Stimulated activated effector memory CD8-positive, alpha-beta T cell treated with anti-CD3 and anti-CD28 coated beads, Interleukin-12 subunit alpha, Interleukin-12 subunit beta, amount 100 ng/mL, for 72 hours (primary cell): ENCODE results near the gene ANXA3.
"Not testable (repeated sequence)": the region's sequence is repeated elsewhere in the genome, so short reads cannot be mapped to it uniquely, and the experiment has no call there.

Experiments used
- ATAC-seq: fragments of 150-1000 bp; cut with Tn5 transposase; 2 replicates; pipeline ENCODE4 v1.10.0; 2021
- DNase-seq, 2 donors: peaks; one replicate each; pipeline ENCODE4 v3.0.0; 2021 to 2022; ENCODE audit warnings: low spot score in 2 of 2
- H3K27ac Mint-ChIP-seq: one replicate; pipeline ENCODE4 v1.8.0; 2022; ENCODE audit warnings: mild to moderate bottlenecking, mixed read lengths
- H3K36me3 Mint-ChIP-seq: one replicate; pipeline ENCODE4 v1.8.0; 2022; ENCODE audit warnings: mild to moderate bottlenecking, mixed read lengths
- H3K4me1 Mint-ChIP-seq: one replicate; pipeline ENCODE4 v1.8.0; 2022; ENCODE audit warnings: mixed read lengths
- H3K4me3 Mint-ChIP-seq: one replicate; pipeline ENCODE4 v1.8.0; 2022; ENCODE audit warnings: mild to moderate bottlenecking, mixed read lengths
- H3K9me3 Mint-ChIP-seq: one replicate; pipeline ENCODE4 v1.8.0; 2022; ENCODE audit warnings: mixed read lengths

The ANXA3 gene, protein sequence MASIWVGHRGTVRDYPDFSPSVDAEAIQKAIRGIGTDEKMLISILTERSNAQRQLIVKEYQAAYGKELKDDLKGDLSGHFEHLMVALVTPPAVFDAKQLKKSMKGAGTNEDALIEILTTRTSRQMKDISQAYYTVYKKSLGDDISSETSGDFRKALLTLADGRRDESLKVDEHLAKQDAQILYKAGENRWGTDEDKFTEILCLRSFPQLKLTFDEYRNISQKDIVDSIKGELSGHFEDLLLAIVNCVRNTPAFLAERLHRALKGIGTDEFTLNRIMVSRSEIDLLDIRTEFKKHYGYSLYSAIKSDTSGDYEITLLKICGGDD

DNA sequence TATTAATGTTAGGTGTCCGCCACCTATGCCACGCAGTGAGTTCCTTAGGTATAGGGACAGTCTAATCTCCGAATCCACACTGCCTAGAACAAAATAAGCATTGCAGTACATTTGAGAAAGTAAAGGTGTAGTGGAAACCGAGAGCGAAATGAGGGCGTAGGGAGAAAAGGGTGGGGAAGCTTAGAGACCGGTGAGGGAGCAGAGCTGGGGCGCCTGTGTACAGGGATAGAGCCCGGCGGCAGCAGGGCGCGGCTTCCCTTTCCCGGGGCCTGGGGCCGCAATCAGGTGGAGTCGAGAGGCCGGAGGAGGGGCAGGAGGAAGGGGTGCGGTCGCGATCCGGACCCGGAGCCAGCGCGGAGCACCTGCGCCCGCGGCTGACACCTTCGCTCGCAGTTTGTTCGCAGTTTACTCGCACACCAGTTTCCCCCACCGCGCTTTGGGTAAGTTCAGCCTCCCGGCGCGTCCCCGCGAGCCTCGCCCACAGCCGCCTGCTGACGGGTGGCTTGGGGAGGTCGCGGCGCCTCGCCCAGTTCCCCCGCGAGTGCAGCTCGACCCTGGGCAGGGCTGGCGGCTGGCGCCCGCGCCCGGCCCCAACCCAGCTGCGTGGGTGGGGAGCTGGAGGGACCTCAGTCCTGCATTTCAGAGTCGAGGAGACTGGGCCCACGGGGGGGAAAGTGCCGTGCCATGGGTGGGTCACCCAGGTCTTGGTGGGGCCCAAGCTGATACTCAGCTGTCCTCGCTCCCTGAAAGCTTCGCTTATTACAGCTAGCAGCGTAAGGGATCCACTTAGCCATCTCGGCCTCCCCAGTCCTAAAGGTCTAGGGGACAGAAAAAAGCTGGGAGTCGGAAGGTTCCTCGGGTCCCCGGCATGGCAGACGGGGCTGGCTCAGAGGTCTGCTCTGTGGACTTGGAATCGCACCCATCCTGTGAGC is at the start of gene ANXA3:
Gene ANXA3, plus strand, starts transcription at position 351 of the 932 bp plus-strand sequence. CDS start 2,704 bp downstream, outside the sequence.
- Mint-ChIP-seq H3K4me1 (peaks cover 6% of the 10 kb centered on the region), H3K4me3 (peak within 1 kb of the TSS; percentile 48), H3K27ac (no peak within 1 kb of the TSS), H3K9me3 (no peaks in the 10 kb centered on the region), H3K36me3 (no peaks in the 10 kb centered on the region)
- ATAC-seq (peak; percentile 24), DNase-seq (no peak)

DNA sequence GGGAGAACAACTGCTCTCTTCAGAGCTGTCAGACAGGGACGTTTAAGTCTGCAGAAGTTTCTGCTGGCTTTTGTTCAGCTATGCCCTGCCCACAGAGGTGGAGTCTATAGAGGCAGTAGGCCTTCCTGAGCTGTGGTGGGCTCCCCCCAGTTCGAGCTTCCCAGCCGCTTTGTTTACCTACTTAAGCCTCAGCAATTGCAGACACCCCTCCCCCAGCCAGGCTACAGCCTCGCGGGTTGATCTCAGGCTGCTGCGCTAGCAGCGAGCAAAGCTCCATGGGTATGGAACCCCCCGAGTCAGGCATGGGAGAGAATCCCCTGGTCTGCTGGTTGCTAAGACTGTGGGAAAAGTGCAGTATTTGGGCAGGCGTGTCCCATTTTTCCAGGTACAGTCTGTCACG is 45.3 kb upstream of the ANXA3 start:
- DNase-seq, H3K4me1 Mint-ChIP-seq, H3K27ac Mint-ChIP-seq, H3K4me3 Mint-ChIP-seq, H3K36me3 Mint-ChIP-seq, H3K9me3 Mint-ChIP-seq, ATAC-seq: not testable (repeated sequence)

DNA sequence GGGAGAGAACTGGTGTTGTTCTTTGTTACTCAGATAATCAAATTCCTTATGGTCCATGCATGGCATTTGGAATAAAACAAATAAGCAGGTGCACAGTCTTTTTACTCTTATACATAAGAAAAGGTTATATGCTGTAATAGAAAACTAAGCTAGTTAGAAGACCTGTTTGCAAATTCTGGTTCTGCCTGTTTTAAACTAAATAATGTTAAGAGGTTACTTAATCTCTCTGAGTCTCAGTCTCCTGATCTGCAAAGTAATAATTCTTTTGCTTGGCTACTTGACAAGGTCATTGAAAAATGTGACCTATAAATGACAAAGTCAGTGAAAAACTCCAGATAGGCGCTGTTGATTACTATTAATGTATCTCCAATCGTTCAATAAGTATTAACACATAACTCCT is 42.5 kb upstream of the ANXA3 start:
- no peaks in the 10 kb centered on the region for H3K4me1 Mint-ChIP-seq
- H3K9me3 Mint-ChIP-seq: no peaks in the 10 kb centered on the region

DNA sequence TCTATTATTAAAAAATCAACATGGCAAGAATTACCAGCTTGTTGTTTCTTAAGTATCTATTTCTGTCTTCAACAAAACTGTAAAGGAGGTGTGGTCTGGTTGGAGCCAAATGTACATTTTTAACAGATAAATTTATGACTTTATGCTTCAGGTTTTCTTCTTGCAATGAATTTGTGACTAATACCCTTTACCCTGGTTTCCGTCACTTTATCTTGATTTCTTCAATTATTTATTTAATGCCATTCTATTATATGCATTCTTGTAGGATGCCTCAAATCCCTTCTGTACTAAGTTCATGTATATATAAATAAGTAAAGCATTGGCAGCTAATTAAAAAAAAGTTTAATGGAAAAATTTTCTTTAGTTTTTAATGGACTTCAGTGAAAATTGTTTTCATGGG is 41.5 kb upstream of the ANXA3 start:
- Mint-ChIP-seq H3K4me1 (no peaks in the 10 kb centered on the region), H3K4me3 (no peak overlapping the region), H3K9me3 (no peaks in the 10 kb centered on the region), H3K27ac (no peak overlapping the region), H3K36me3 (no peaks in the 10 kb centered on the region)
- DNase-seq: no peak
- ATAC-seq: no peak

More for the DNA sequence above, 42.5 kb upstream of the ANXA3 start:
- no peaks in the 10 kb centered on the region for H3K36me3 Mint-ChIP-seq
- no peak overlapping the region for H3K27ac Mint-ChIP-seq
- DNase-seq (no peak), ATAC-seq (no peak)
- no peak overlapping the region for H3K4me3 Mint-ChIP-seq

DNA sequence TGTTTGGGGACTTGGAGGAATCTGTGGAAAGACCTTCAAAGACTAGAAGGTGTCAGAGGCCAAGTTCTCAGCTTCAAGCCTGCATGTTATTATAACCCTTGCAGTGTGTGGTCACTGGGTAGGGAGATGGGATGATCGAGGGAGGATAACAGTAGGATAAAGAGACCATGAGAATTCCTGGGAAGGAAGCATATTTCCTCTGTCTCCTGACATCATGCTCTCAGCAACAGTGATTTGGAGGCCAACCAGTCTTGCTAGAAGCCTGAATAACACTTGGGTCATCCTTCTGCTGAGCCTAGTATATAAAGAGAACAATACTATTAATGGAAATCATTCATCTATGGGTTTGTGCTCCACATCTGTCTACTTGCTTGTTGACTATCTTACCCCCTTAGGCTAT is 40.9 kb upstream of the ANXA3 start:
- Mint-ChIP-seq H3K36me3 (no peaks in the 10 kb centered on the region), H3K4me1 (no peaks in the 10 kb centered on the region), H3K27ac (no peak overlapping the region), H3K4me3 (no peak overlapping the region), H3K9me3 (no peaks in the 10 kb centered on the region)
- ATAC-seq: no peak
- DNase-seq: no peak

DNA sequence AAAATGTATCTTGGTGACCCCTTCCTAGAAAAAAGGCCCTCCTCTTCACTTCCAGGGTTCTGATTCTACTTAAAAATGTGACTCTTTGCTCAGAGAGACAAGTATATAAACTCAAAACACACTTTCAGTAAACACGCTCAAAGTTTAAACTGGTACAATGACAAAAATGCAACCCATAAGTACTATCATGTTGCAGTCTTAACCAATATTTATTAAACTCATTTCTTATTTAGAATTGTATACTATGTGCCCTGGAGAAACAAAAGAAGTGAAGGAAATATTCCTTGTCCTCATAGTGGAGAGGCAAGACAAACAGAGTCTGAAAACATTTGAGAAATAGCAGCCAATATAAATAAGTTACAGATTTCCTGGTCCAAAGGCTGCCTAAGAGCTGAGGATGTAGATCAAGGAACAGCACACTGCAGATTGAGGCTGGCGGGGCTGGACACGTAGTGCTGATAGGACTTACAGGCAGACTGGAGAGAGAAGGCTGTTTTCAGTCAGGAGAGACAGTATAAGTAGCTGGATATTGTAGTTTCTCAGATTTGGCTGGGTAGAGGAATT is 39.1 kb upstream of the ANXA3 start:
- Mint-ChIP-seq H3K4me3 (no peak overlapping the region), H3K9me3 (no peaks in the 10 kb centered on the region), H3K27ac (no peak overlapping the region), H3K4me1 (no peaks in the 10 kb centered on the region), H3K36me3 (no peaks in the 10 kb centered on the region)
- ATAC-seq (no peak), DNase-seq (no peak)

DNA sequence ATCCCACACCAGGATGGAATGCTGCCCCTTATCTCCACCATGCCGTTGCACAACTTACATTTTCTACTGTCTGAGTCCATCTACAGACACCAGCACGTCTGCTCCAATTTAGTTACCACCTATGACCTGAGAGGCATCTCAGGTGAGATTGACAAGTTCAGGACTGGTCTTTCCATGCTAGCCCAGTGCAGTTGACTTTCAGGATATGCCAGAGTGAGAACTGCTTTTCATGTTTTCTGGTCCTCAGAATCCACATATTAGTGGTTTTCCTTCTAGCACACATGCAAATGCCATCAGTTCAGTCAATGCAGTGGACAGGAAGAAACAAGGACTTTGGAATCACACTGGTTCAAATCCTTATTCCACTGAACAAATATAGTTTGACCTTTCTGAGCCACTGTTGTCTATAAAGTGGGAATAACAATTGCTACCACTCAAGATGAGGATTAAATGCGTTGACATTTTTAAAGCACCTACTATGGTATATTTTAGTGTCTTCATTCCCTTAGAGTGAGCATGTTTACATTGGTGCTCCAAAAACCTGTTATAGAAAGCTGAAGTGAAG is 38.1 kb upstream of the ANXA3 start:
- no peaks in the 10 kb centered on the region for H3K9me3 Mint-ChIP-seq
- no peak overlapping the region for H3K4me3 Mint-ChIP-seq
- no peaks in the 10 kb centered on the region for H3K4me1 Mint-ChIP-seq
- ATAC-seq: no peak
- no peak for DNase-seq
- no peaks in the 10 kb centered on the region for H3K36me3 Mint-ChIP-seq
- H3K27ac Mint-ChIP-seq: no peak overlapping the region

DNA sequence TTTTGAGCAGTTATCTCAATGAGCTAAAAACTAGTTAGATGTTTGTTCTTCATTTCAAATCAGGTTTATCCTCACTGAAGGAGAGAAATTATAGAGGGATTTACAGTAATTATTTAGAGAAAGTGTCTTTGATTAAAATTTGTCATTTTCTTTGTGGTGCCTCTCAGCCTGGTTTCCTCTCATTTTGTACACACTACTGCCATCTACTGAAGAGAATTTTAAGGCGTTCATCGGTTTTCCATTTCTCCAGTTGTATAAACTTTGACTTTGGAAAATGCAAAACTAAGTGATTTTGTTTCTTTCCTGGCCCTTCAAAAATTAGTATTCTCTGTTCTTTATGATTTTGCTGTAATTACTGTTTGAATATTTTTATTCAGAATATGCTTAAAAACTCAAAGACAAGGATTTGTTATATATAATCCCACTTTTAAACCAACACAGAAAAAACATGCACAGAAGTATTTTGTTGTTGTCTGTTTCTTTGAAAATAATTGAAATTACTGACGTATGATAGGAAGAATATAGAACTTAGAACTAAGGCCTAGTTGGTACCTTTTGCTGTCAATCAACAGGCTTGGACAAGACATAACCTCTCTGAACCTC is 34.4 kb upstream of the ANXA3 start:
- Mint-ChIP-seq H3K9me3 (no peaks in the 10 kb centered on the region), H3K36me3 (no peaks in the 10 kb centered on the region), H3K4me3 (no peak overlapping the region), H3K4me1 (no peaks in the 10 kb centered on the region), H3K27ac (no peak overlapping the region)
- DNase-seq: no peak
- no peak for ATAC-seq

DNA sequence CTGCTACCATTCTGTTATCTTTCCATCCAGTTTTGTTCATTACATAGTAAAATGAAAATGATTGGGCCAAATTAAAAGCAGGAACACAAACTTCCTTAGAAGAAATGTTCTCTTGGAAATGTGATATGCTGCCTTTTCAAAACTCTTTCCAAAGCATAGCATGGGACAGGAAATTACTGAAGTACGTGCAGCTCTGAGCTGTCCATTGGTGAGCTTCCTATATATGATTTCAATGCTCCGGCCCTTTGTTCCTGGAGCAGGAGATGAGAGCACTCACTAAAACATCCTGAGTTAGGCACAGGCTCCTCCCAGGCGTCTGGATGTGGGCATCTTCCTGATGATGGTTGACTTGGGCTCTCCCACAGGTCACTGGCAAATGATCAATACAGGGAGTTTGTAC is 33.0 kb upstream of the ANXA3 start:
- Mint-ChIP-seq H3K27ac (no peak overlapping the region), H3K36me3 (no peaks in the 10 kb centered on the region), H3K4me3 (no peak overlapping the region), H3K9me3 (no peaks in the 10 kb centered on the region), H3K4me1 (no peaks in the 10 kb centered on the region)
- DNase-seq (no peak), ATAC-seq (no peak)

DNA sequence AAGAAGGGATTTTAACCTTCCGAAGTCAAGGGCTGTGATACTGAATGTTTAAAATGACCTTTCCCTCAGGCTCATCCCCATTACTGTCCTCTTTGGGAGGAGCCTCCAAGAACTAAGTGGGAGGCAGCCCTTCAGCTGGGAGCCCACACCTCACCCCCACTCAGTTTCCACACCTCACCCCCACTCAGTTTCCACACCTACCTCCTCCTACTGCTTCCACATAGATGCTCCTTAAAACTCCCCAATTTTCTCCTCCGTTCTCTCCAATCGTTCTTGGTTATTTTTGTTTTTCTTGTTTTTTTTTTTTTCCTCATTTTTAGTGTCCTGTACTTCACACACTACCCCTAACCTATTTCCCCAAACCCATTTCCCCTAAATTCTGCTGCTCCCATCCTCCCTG is 31.6 kb upstream of the ANXA3 start:
- Mint-ChIP-seq H3K27ac (no peak overlapping the region), H3K4me3 (no peak overlapping the region), H3K4me1 (no peaks in the 10 kb centered on the region), H3K36me3 (no peaks in the 10 kb centered on the region), H3K9me3 (no peaks in the 10 kb centered on the region)
- no peak for DNase-seq
- no peak for ATAC-seq

DNA sequence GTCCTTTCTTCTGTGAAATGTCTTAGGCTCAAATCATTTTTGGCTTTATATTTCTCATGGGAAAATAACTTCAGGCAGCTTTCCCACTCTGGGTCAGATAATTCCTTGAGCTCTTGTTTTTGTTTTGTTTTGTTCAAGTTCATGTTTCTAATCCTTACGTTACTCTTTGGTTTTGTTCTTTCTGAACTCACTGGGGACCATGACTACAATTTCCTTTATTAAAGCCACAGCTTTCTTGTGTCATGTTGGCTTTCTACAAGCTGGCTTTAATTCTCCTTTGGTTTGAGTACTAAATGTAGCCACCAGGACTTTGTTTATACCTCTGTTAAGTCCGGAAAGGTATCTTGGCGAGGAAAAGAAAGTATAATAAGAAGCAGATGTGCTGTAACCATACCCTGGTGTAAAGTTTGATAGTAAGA is 30.8 kb upstream of the ANXA3 start:
- Mint-ChIP-seq H3K4me3 (no peak overlapping the region), H3K9me3 (no peaks in the 10 kb centered on the region), H3K4me1 (no peaks in the 10 kb centered on the region), H3K27ac (no peak overlapping the region), H3K36me3 (no peaks in the 10 kb centered on the region)
- DNase-seq: no peak
- no peak for ATAC-seq

DNA sequence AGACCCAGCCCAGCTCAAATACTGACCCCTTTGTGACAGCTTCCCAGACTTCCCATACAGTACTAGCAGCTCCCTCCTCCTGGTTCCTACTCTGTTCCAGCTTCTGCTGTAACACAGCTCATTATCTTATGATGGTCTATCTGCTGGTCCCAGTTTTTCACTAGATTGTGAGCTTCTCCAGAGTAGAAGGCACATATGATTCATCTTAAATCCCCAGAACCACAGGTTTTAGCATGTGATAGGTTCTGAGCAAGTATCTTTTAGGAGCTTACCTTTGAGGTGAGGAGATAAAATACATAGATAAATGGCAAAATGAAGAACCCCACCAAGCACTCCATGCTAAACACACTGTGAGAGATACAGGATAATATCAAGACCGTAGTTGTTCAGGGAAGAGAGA is 27.6 kb upstream of the ANXA3 start:
- no peaks in the 10 kb centered on the region for H3K36me3 Mint-ChIP-seq
- no peak for ATAC-seq
- H3K4me1 Mint-ChIP-seq: no peaks in the 10 kb centered on the region
- H3K27ac Mint-ChIP-seq: no peak overlapping the region
- no peak overlapping the region for H3K4me3 Mint-ChIP-seq
- DNase-seq: no peak
- H3K9me3 Mint-ChIP-seq: no peaks in the 10 kb centered on the region

DNA sequence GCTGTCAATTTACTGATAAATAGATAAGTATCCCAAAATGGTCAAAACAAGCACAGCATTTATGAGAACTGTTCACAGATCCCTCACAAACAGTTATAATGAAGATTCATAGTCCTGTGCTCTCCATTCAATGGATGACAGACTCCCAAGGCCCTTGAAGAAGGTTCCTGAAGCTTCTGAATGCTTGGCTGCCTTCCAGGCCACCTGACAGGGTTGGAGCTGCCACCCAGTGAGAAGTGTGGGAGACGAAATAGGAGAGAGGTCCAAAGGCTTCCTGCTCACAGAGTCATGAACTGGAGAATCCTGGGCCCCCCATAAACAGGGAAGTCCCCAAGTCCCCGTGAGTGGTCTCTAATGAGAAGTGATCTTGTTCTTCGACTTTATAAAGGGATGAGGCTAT is 26.0 kb upstream of the ANXA3 start:
- ATAC-seq (no peak), DNase-seq (no peak)
- H3K9me3 Mint-ChIP-seq: no peaks in the 10 kb centered on the region
- no peak overlapping the region for H3K27ac Mint-ChIP-seq
- no peaks in the 10 kb centered on the region for H3K4me1 Mint-ChIP-seq
- no peaks in the 10 kb centered on the region for H3K36me3 Mint-ChIP-seq
- no peak overlapping the region for H3K4me3 Mint-ChIP-seq

DNA sequence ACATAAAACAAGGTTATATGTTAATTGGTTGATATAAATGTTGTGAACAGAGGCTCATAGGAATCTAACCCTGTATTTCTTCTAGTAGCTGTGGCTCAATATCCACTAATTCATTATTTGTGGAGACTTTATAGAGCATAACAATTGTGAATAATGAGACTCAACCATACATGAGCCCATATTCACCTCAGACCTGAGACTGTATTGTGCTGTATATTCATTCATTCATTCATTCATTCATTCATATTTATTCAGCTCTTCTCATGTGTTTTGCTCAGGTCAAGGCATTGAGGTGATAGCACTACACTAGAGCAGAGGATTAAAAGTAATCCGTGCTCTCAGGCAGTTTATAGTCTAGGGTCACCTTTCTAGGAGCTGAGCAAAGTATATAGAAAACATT is 24.5 kb upstream of the ANXA3 start:
- no peak overlapping the region for H3K4me3 Mint-ChIP-seq
- ATAC-seq (no peak), DNase-seq (no peak)
- H3K27ac Mint-ChIP-seq: no peak overlapping the region
- no peaks in the 10 kb centered on the region for H3K36me3 Mint-ChIP-seq
- no peaks in the 10 kb centered on the region for H3K4me1 Mint-ChIP-seq
- no peaks in the 10 kb centered on the region for H3K9me3 Mint-ChIP-seq

DNA sequence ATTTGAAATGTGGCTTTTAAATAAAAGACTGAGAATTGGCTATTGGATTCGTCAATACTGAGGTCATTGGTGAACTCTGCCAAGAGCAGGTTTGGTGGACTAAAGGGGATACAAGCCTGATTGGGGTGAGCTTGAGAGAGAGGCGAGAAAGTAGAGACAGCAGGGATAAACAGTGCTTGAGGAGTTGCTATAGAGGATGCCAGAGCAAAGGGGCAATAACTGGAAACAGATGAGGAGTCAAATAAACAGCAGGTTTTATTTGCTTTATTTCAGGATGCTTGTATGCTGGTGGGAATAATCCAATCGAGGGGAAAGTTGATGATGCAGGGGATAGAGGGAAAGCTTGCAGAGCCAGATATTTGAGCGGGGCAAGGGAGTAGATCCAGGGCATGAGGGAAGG is 24.0 kb upstream of the ANXA3 start:
- no peak for DNase-seq
- no peak for ATAC-seq
- H3K4me1 Mint-ChIP-seq: no peaks in the 10 kb centered on the region
- H3K36me3 Mint-ChIP-seq: no peaks in the 10 kb centered on the region
- H3K4me3 Mint-ChIP-seq: no peak overlapping the region
- H3K9me3 Mint-ChIP-seq: no peaks in the 10 kb centered on the region
- H3K27ac Mint-ChIP-seq: no peak overlapping the region
